Activated B cell treated with CpG ODN at 0.5 μM for 24 hours (primary cell): Measurements from ENCODE around the gene VEGFB. TPM values are rescaled to one million over a fixed set of nuclear protein-coding genes. Genes with fewer than 3 reads are reported as not detected.

Experiments used
- ATAC-seq: fragments of 200-7000 bp; cut with Tn5 transposase; one replicate; pipeline ENCODE4 v1.10.0; 2021; ENCODE audit warnings: low read depth, mild to moderate bottlenecking, moderate library complexity
- CTCF ChIA-PET: fragments of 350-600 bp; sonication (Branson Sonifier 250); formaldehyde crosslinking; loops from one replicate; lab custom pipeline; 2021; ENCODE audit warnings: antibody characterized with exemption; lab: Charles Lee
- POLR2A ChIA-PET: fragments of 350-600 bp; sonication (Branson Sonifier 250); formaldehyde crosslinking; loops from one replicate; lab custom pipeline; 2021; ENCODE audit warnings: antibody characterized with exemption; lab: Charles Lee
- DNase-seq: peaks from one replicate; pipeline ENCODE4 v3.0.0; 2022
- H3K27ac Mint-ChIP-seq: one replicate; pipeline ENCODE4 v1.8.0; 2020; ENCODE audit warnings: mixed read lengths
- H3K27me3 Mint-ChIP-seq: one replicate; pipeline ENCODE4 v1.8.0; 2021; ENCODE audit warnings: mixed read lengths
- H3K36me3 Mint-ChIP-seq: one replicate; pipeline ENCODE4 v1.8.0; 2021; ENCODE audit warnings: low read depth, mixed read lengths
- H3K4me1 Mint-ChIP-seq: one replicate; pipeline ENCODE4 v1.8.0; 2021; ENCODE audit warnings: mixed read lengths
- H3K4me3 Mint-ChIP-seq: one replicate; pipeline ENCODE4 v1.8.0; 2020; ENCODE audit warnings: mild to moderate bottlenecking, mixed read lengths
- H3K9me3 Mint-ChIP-seq: one replicate; pipeline ENCODE4 v1.8.0; 2020; ENCODE audit warnings: mixed read lengths
- CTCF ChIP-seq: fragments of 200-600 bp; IDR thresholded peaks from one replicate; pipeline ENCODE4 v1.8.0; 2022; ENCODE audit warnings: antibody characterized with exemption, mild to moderate bottlenecking
- intact Hi-C: fragments of 100-400 bp; cut with micrococcal nuclease; formaldehyde crosslinking; loops from one replicate; pipeline ENCODE4 v1.15.1; 2024
- total RNA-seq: library from RNA; stranded (reverse); gene quantifications from 2 replicates; pipeline ENCODE4 v1.2.3, GENCODE V29; 2022

VEGFB gene
- total RNA-seq, 1 donor from 2014 or later: 97.4 TPM

GRCh38 chr11:64266339-64266738 lies 32.0 kb downstream of the VEGFB start:
- H3K4me1 Mint-ChIP-seq: peaks cover 19% of the 10 kb centered on the region
- H3K27me3 Mint-ChIP-seq: no peaks in the 10 kb centered on the region
- peaks cover 9% of the 10 kb centered on the region for H3K36me3 Mint-ChIP-seq
- ATAC-seq (no peak), DNase-seq (no peak)
- ChIA-PET POLR2A (no interaction called here), CTCF (no interaction called here)
- no peak overlapping the region for H3K4me3 Mint-ChIP-seq
- intact Hi-C loops: no loop called here
- H3K27ac Mint-ChIP-seq: no peak overlapping the region
- H3K9me3 Mint-ChIP-seq: no peaks in the 10 kb centered on the region
- no peak for TF ChIP-seq CTCF

- Mint-ChIP-seq H3K36me3 (peaks cover 12% of the 10 kb centered on the region), H3K27ac (no peak overlapping the region), H3K4me3 (no peak overlapping the region), H3K4me1 (peaks cover 23% of the 10 kb centered on the region), H3K9me3 (no peaks in the 10 kb centered on the region), H3K27me3 (no peaks in the 10 kb centered on the region)
- ChIA-PET CTCF (interaction anchor here (1.1 to 5.7 kb wide), 2 partner anchors 15 to 35 kb away, joined by 3 to 55 read pairs; partner anchors contain the start of gene CATSPERZ), POLR2A (interaction anchor here (4.7 to 6.0 kb wide), 2 partner anchors 22 to 61 kb away, joined by 81 read pairs; partner anchors contain the start of genes FERMT3 and PPP1R14B)
- no peak for DNase-seq
- no peak for ATAC-seq
- intact Hi-C loops: no loop called here
- no peak for TF ChIP-seq CTCF
These were observed 33.0 kb downstream of the VEGFB start for GRCh38 chr11:64267207-64267945.

- Mint-ChIP-seq H3K27me3 (no peaks in the 10 kb centered on the region), H3K9me3 (no peaks in the 10 kb centered on the region), H3K27ac (peak overlapping the region; percentile 95), H3K4me1 (peaks cover 23% of the 10 kb centered on the region), H3K36me3 (peaks cover 11% of the 10 kb centered on the region), H3K4me3 (peak overlapping the region; percentile 97)
- intact Hi-C loops: no loop called here
- TF ChIP-seq CTCF: no peak
- no peak for ATAC-seq
- POLR2A ChIA-PET: interaction anchor here (0.8 to 6.0 kb wide), 13 partner anchors 14 to 1427 kb away, joined by 3 to 119 read pairs (median 22); partner anchors contain the start of genes BAD, DNAJC4, ESRRA and FERMT3
- no peak for DNase-seq
- CTCF ChIA-PET: interaction anchor here (0.7 to 5.7 kb wide), 7 partner anchors 16 to 64 kb away, joined by 3 to 55 read pairs (median 6); partner anchors contain the start of genes CATSPERZ, PLCB3, PRDX5 and TRMT112
These were observed 33.9 kb downstream of the VEGFB start for GRCh38 chr11:64268025-64268892.

- POLR2A ChIA-PET: interaction anchor here (0.8 to 6.0 kb wide), 13 partner anchors 15 to 1428 kb away, joined by 3 to 119 read pairs (median 22); partner anchors contain the start of genes BAD, DNAJC4, ESRRA and FERMT3
These were observed 34.6 kb downstream of the VEGFB start for GRCh38 chr11:64268893-64269539.

More at GRCh38 chr11:64268893-64269539, 34.6 kb downstream of the VEGFB start:
- Mint-ChIP-seq H3K36me3 (peaks cover 11% of the 10 kb centered on the region), H3K9me3 (no peaks in the 10 kb centered on the region), H3K4me1 (peaks cover 23% of the 10 kb centered on the region), H3K4me3 (peak overlapping the region; percentile 97), H3K27ac (peak overlapping the region; percentile 95), H3K27me3 (no peaks in the 10 kb centered on the region)
- intact Hi-C loops: loop anchor here (1.0 kb wide), 7 partner anchors 18 to 116 kb away; partner anchors contain the start of genes CCDC88B, DNAJC4, ESRRA and NUDT22
- TF ChIP-seq CTCF: no peak
- DNase-seq (no peak), ATAC-seq (peak; percentile 1)
- CTCF ChIA-PET: interaction anchor here (0.7 to 5.7 kb wide), 6 partner anchors 17 to 64 kb away, joined by 4 to 55 read pairs (median 8); partner anchors contain the start of genes CATSPERZ, PLCB3, PRDX5 and TRMT112
